Ramos (cell line): Measurements from ENCODE around the gene C12orf75.
"Not testable (repeated sequence)": the region's sequence is repeated elsewhere in the genome, so short reads cannot be mapped to it uniquely, and the experiment has no call there.

ENCODE experiments used
- in situ Hi-C: fragments of 300-500 bp; cut with MboI; formaldehyde crosslinking; loops from one replicate; pipeline ENCODE4 v1.14.3; 2022; ENCODE audit warnings: low sequenced_read_pairs; ENCODE audit not compliant: unreplicated experiment

C12orf75 gene

GRCh38 chr12:105334001-105334400 is 3.5 kb downstream of the C12orf75 start:
- in situ Hi-C loops, result no loop called here

DNA sequence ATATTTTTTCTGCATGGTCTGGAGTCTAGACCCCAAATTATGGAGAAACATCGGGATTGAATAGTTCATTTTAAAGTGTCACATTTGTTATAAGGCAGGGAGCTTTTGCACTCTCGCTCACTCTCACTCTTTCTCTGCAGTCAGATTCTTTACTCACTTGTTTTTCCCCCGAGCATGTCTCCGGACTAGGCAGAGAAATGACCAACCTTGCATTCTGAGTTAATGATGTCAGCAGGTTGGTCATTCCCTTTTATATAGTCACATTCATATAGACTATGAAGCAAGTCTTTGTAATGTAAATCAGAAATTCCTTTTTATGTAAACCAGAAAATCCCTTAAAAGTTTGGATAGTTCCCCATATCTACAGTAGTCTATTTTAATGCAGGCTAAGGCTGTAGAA is 4.1 kb downstream of the C12orf75 start:
- in situ Hi-C loops, result no loop called here

GRCh38 chr12:105335856-105336255 is 5.4 kb downstream of the C12orf75 start:
- in situ Hi-C loops, result no loop called here

GRCh38 chr12:105336411-105336810 is 5.9 kb downstream of the C12orf75 start:
- in situ Hi-C loops, result no loop called here

DNA sequence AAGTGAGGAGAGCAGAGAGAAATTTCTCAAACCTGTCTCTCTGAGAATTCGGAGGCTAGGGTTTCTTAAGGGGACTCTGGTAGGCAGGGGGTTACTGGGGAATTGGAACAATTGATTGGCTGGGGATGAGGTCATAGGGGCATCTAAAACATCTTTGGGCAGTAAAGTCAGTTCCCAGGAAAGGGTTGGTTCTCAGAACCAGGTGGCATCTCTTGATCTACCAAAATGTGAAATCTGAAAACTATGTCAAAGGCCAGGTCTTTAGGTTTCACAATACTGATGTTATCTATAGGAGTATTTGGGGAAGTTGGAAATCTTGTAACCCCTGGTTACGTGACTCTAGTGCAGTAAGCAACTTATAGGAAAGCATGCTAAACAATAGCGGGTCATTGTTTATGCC is 6.9 kb downstream of the C12orf75 start:
- in situ Hi-C loops, result no loop called here

- in situ Hi-C loops, result no loop called here
Measured at GRCh38 chr12:105338966-105339365, 8.5 kb downstream of the C12orf75 start.

- in situ Hi-C loops, result no loop called here
Measured at GRCh38 chr12:105341010-105341409, 10.5 kb downstream of the C12orf75 start.

DNA sequence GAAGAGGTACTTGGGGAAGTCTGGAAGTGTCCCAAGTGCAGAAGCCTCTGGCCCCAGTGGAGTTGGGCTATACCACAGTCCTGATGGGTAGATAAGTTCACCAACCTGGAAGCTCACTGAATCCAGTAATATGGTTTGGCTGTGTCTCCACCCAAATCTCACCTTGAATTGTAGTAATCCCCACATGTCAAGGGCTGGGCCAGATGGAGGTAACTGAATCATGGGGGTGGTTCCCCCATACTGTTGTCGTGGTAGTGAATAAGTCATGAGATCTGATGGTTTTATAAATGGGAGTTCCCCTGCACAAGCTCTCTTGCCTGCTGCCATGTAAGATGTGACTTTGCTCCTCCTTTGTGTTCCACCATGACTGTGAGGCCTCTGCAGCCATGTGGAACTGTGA is 11.1 kb downstream of the C12orf75 start:
- in situ Hi-C loops, result not testable (repeated sequence)

DNA sequence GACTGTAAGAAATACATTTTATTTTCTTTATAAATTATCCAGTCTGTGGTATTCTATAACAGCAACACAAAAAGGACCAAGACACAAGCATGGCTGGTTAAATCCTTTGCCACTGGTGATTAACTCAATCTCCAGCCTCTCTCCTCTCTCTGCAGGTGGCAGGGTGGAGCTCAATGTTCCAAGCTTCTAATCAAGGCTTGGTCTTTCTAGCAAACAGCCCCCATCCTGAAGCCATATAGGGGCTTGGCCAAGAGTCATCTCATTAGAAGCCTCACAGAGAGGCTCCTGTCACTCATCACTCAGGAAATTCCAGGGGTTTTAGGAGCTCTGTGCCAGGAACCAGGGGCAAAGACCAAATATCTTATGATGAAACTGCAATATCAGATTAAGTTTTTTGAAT is 12.0 kb downstream of the C12orf75 start:
- in situ Hi-C loops, result no loop called here

- in situ Hi-C loops, result no loop called here
Measured at GRCh38 chr12:105343836-105344235, 13.3 kb downstream of the C12orf75 start.

DNA sequence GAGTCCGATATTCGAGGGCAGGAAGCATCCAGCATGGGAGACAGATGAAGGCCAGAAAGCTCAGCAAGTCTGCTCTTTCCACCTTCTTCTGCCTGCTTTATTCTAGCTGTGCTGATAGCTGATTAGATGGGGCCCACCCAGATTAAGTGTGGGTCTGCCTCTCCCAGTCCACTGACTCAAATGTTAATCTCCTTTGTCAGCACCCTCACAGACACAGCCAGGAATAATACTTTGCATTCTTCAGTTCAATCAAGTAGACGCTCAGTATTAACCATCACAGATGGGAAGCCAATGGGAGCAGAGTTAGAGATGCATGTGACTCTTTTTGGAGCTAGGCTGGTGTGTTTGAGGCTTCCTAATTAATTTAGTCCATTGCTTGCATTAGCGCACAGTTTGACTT is 17.0 kb downstream of the C12orf75 start:
- in situ Hi-C loops, result no loop called here

- in situ Hi-C loops, result no loop called here
Measured at GRCh38 chr12:105348142-105348541, 17.7 kb downstream of the C12orf75 start.

GRCh38 chr12:105348561-105348960 is 18.1 kb downstream of the C12orf75 start:
- in situ Hi-C loops, result no loop called here

- in situ Hi-C loops, result no loop called here
Measured at GRCh38 chr12:105349138-105349537, 18.6 kb downstream of the C12orf75 start.

GRCh38 chr12:105351523-105351922 is 21.0 kb downstream of the C12orf75 start:
- in situ Hi-C loops, result no loop called here

- in situ Hi-C loops, result no loop called here
Measured at GRCh38 chr12:105352052-105352451, 21.6 kb downstream of the C12orf75 start.

DNA sequence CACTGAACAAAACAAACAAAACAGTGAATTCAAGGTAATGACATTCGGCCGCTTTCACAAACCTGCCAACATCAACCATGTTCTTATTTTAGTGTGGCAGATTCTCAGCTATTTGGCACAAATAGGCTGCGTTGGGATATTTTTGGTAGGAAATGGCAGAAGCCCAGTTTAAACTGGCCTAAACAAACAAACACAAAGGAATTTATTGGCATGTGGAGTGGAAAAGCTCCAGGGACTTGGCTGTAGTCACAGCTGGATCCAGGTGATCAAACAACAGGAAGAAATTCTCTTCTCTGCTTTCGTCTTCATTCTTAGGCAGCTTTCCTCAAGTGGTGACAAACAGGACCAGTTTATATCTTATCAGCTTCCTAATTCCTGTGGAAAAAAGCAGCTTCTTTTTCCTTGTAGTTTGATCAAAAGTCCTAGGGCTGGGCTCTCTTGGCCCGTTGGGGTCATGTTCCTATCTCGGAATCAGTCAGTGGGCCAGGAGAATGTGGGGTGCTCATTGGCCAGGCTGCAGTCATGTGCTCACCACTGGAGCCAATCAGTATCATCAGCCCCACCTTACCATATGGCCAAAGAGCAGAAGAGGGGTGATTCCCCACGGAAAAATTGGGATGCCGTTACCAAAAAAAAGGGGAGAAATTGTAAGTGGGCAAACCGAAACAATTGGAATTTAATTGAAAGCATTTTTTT is 22.6 kb downstream of the C12orf75 start:
- in situ Hi-C loops, result no loop called here

GRCh38 chr12:105355752-105356151 is 25.3 kb downstream of the C12orf75 start:
- in situ Hi-C loops, result no loop called here

DNA sequence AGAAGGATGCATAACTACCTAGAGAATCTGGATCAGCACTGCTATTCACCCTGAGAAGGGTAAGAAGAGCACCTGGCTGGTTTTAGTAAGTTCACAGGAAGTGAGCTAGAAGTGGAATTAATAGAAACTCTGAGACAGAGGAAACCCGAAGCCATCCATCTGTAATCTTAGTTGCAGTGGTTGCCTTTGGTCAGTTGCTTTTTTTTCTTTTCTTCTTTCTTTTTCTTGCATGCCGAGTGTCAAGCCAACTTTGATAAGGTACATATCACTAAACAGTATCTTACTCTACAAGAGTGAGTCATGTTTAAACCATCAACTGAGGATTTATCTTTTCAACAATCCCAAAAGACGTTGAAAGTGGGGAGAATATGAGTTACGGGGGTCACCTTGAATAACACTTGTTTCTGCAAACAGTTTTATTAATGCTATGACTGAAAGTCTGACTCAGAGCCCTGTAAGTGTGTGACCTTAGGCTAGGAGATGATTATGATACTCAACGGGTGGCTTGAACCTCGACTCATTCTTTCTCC is 26.7 kb downstream of the C12orf75 start:
- in situ Hi-C loops, result no loop called here

DNA sequence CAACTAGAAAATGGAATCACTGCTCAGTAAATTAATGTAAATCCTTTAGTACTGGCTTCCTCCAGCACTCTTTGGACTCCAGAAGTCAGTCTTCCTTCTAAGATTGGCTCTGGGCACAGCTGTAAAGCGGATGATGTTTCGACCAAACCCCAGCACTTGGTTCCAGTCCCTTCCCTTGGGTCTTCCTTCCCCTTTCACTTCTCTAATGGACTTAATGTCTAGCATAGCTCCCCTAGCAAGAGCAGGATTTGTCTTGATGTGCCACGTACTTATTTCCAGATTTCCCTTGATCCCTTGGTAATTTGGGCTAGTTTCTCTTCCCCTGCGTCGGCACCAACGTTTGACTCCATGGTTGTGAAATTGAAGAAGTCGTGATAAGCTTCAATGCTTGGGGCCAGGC is 28.3 kb downstream of the C12orf75 start:
- in situ Hi-C loops, result no loop called here

GRCh38 chr12:105359856-105360255 is 29.4 kb downstream of the C12orf75 start:
- in situ Hi-C loops, result no loop called here

DNA sequence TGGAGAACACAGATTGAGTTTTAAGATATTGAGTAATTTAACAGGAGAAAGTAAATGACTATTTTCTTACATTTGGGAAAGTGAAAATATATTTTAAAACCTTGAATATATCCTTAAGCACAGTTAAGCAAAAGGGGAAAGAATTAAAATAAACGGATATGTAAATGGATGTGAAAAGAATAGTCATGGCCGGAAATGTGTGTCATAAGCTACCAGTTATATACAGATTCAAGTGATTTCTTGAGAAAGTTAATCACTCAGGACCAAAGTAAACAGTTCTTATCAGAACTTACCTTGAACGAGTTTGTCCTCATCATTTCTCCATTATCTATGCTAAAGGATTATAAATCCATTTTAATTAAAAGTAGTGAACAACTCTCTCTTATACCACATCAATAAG is 33.4 kb downstream of the C12orf75 start:
- in situ Hi-C loops, result no loop called here
